22Rv1 (cell line): ENCODE measurements around the gene RASGRF1.

Source experiments
- ZFX ChIP-seq: fragments of 450-650 bp; IDR thresholded peaks from 2 replicates; pipeline ENCODE4 v1.6.1; 2017; ENCODE audit warnings: antibody characterized with exemption, borderline replicate concordance
- TF ChIP-seq, protein P1 (sequence below): fragments of 450-650 bp; IDR thresholded peaks from 2 replicates; pipeline ENCODE4 v1.5.1; 2017; ENCODE audit warnings: mild to moderate bottlenecking

DNA sequence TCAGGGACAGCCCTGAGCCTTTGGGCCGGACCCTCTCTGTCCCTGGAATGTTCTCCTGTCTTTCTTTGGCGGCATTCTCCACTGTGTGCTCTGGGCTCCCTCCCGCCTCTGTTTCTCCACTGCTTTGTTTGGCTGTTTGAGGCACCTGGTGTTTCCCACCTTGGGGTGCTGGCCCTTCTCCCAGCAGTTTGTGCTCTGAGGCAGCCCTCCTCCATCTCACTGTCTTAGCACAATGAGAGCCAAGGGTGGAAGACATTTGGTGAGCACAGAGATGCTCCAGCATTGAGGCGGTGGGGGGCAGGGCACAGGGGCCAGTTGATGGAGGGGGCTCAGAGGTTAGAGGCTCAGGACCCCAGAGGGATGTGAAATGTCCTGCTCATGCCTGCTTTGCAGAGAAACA is 54.3 kb downstream of the RASGRF1 start:
- TF ChIP-seq, protein P1, sequence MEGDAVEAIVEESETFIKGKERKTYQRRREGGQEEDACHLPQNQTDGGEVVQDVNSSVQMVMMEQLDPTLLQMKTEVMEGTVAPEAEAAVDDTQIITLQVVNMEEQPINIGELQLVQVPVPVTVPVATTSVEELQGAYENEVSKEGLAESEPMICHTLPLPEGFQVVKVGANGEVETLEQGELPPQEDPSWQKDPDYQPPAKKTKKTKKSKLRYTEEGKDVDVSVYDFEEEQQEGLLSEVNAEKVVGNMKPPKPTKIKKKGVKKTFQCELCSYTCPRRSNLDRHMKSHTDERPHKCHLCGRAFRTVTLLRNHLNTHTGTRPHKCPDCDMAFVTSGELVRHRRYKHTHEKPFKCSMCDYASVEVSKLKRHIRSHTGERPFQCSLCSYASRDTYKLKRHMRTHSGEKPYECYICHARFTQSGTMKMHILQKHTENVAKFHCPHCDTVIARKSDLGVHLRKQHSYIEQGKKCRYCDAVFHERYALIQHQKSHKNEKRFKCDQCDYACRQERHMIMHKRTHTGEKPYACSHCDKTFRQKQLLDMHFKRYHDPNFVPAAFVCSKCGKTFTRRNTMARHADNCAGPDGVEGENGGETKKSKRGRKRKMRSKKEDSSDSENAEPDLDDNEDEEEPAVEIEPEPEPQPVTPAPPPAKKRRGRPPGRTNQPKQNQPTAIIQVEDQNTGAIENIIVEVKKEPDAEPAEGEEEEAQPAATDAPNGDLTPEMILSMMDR: no peak
- TF ChIP-seq ZFX: no peak
